ENCODE data around the gene UNC5C.

DNA sequence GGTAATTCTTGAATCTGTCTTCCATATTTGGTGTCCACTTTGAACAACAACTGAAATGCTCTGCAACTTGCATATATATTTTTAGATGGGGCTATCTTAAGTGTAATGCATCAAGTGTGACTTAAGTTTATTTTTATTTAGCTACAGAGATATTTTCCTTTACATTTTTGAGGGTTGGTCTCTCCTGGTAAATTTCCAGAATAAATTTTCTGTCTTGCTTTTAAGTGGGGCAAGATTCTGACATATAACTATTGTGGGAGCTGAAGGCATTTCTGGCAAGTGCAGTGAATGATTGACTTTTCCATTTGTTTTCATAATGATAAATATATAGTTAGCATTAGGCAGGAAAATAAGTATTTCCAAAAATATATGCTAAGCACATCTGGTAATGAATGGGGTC, 18.8 kb downstream of the UNC5C start:
- TF ChIP-seq, protein P1, sequence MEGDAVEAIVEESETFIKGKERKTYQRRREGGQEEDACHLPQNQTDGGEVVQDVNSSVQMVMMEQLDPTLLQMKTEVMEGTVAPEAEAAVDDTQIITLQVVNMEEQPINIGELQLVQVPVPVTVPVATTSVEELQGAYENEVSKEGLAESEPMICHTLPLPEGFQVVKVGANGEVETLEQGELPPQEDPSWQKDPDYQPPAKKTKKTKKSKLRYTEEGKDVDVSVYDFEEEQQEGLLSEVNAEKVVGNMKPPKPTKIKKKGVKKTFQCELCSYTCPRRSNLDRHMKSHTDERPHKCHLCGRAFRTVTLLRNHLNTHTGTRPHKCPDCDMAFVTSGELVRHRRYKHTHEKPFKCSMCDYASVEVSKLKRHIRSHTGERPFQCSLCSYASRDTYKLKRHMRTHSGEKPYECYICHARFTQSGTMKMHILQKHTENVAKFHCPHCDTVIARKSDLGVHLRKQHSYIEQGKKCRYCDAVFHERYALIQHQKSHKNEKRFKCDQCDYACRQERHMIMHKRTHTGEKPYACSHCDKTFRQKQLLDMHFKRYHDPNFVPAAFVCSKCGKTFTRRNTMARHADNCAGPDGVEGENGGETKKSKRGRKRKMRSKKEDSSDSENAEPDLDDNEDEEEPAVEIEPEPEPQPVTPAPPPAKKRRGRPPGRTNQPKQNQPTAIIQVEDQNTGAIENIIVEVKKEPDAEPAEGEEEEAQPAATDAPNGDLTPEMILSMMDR (IDR thresholded peaks at IDR 0.05; ENCODE audit: low read length) = no peak
- no peak for TF ChIP-seq EZH2 (IDR thresholded peaks at IDR 0.05; ENCODE audit: borderline replicate concordance, low read length)
